Measurements from ENCODE around the gene TGFBR2. TPM values are rescaled to one million over a fixed set of nuclear protein-coding genes. Genes with fewer than 3 reads are reported as not detected.

TGFBR2 gene
- 20.2 TPM for polyA plus RNA-seq (2013, experiment 1 of 2; ENCODE audit: insufficient read length)
- 22.7 TPM for polyA plus RNA-seq (2013, experiment 2 of 2; ENCODE audit: insufficient read length)

DNA sequence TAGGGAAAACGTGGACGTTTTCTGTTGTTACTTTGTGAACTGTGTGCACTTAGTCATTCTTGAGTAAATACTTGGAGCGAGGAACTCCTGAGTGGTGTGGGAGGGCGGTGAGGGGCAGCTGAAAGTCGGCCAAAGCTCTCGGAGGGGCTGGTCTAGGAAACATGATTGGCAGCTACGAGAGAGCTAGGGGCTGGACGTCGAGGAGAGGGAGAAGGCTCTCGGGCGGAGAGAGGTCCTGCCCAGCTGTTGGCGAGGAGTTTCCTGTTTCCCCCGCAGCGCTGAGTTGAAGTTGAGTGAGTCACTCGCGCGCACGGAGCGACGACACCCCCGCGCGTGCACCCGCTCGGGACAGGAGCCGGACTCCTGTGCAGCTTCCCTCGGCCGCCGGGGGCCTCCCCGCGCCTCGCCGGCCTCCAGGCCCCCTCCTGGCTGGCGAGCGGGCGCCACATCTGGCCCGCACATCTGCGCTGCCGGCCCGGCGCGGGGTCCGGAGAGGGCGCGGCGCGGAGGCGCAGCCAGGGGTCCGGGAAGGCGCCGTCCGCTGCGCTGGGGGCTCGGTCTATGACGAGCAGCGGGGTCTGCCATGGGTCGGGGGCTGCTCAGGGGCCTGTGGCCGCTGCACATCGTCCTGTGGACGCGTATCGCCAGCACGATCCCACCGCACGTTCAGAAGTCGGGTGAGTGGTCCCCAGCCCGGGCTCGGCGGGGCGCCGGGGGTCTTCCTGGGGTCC, at the start of gene TGFBR2:
Gene TGFBR2, plus strand, starts transcription at position 301 of the 731 bp plus-strand sequence. Its CDS starts 283 bp downstream, at position 584.
- peak; percentile 97 for DNase-seq

DNA sequence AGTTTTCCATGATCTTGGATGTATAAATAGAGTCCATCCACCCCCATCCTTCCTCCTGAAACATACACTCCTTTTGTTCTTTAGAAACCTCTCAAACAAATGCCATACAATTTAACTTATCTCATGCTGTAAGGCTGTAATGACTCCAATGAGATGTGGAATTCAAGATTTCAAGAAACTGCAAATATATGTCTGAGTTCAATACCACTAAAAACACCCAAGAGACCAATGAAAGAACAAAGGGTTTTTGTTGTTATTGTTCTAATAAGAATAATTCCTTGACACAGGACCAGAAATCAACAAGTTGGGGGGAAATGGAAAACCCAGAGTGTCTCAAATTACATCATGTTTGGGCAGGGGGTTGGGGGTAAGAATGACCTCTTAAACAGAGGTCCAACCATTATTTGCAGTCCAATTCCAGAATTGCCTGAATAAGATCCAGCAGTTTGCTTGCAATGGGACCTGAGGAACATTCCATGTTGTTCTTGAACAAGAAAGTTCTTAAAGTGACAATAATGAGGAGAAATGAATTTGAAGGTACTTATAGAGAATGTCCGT, 48.6 kb upstream of the TGFBR2 start:
- DNase-seq: no peak

DNA sequence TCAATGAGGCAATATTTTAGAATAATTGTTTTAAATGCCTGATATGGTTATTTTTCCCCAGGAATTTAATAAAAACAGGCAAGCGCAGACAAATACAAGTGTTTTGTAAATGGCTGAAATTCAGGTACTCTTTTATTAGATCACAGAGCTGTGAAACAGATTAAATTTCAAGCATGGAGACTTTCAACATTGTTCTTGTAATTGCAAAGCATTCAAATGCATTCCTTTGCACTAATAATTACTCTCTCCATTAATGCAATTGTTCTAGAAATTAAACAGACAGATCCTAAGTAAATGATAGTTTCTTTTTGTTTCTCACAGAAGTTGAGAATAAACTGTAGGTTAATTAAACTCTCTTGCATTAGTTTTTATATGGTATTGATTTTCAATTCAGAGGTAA, 42.4 kb upstream of the TGFBR2 start:
- no peak for DNase-seq

DNA sequence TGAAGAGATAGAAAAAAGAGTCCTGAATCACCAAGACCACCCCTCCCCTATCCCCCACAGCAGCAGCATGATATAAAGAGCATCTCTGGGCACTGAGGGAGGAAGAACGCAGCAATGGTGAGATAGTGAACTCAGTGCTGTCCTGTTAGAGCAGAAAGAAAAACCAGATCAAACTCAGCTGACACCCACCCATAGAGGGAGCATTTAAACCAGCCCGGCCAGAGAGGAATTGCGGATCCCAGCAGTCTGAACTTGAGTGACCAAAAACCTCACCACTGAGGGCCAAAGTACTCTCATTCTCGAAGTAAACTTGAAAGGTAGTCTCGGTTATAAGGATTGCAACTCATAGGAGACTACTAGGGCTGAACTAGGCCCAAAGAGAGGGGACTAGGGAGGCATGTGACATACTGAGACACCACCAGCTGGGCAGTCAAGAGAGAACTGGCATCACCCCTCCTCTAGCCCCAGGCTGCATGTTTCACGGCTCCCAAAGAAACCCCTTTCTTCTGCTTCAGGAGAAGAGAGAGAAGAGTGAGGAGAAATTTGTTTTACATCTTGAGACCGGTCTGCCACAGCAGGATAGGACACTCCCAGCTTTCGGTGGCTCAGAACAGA, 39.2 kb upstream of the TGFBR2 start:
- no peak for DNase-seq

DNA sequence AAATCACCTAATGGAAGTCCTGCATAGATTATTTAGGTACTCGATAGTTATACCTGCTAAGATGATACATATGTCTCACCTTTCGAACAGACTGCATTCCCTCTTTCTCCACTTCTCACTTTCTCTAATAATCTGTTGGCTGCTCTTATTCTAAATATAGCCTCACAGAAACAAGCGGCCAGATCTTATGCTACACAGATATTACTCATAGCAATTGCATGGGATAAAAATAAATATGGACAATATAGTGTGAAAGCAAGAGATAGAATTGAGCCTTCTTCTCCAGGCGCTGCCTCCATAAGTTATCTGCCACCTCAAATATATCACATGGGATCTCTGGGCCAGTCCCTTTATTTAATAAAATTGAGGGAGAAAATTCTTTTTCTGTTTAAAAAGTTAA, 29.5 kb upstream of the TGFBR2 start:
- peak; percentile 12 for DNase-seq

DNA sequence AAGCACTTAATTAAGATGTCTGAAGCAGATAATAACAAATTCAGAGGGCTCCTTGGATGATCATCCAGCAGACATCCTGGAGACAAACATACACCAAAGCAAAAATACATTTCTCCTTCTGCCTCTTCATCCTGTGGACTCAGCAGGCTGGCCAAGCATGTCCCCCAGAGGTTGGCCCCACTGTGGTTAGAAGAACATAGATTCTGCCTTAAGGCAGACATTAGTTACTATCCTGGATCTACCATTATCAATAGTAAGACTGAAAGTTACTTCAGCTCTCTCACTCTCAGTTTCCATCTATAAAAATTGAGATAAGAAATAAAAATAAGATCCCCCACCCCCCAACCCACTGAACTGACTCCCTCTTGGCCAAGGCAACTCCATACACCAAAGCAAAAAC, 28.6 kb upstream of the TGFBR2 start:
- DNase-seq: no peak

DNA sequence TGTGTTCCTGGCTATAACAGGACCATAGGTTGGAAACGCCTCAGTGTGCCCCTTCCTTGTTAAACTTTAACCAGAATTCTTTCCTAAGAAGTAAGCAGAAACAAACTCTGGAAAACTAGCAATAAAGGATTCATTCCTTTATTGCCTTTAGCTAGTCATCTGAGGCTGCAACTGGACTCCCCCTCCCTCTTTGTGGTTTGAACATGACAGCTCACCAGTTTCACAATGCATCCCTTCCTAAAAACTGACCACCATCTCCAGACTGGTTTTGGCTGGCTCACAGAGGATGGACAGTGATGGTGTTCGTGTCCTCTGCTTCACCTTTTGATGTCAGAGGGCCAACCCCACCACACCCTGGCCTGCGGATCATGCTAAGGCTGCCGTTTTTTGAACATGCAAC, 27.9 kb upstream of the TGFBR2 start:
- peak; percentile 78 for DNase-seq

DNA sequence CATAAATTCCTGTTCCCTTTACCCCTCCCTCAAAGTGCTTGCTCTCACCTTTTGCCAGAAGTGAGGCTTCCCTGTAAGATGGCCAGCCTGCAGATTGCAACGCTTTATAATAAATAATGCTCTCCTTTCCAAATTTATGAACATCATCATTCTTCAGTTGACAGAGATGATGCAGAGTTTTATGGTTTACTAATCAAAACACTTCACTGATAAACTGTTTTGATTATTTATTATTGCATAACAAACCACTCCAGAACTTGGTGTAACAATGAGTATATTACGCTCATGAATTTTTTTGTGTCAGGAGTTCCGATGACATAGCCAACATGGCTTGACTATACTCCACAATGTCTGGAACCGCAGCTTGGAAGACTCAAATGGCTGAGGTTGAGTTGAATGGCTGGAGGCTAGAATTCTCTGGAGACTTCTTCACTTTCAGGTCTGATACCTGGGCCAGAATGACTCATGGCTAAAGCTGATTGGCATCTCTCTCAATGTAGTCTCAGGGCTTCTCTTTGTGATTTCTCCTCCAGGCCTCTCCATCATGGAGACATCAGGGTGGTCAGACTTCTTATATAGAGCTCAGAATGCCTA, 27.3 kb upstream of the TGFBR2 start:
- no peak for DNase-seq

DNA sequence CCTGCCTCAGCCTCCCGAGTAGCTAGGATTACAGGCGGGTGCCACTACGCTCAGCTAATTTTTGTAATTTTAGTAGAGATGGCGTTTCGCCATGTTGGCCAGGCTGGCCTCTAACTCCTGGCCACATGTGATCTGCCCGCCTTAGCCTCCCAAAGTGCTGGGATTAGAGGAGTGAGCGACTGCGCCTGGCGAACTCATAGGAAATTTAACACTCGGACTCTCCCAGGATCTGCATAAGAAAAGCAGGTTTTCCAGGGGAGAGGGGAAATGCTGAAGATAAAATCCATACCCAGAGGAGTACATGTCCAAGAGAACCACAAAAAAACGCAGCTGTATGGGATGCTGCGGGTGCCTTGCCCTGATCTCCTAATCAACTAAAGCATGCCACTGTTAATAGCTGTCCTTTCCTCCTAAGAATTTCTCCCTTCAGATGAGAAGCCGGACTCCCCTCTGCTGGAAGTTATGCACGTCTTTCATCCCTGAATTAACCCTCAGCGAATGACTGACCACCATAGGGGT, 25.3 kb upstream of the TGFBR2 start:
- no peak for DNase-seq

DNA sequence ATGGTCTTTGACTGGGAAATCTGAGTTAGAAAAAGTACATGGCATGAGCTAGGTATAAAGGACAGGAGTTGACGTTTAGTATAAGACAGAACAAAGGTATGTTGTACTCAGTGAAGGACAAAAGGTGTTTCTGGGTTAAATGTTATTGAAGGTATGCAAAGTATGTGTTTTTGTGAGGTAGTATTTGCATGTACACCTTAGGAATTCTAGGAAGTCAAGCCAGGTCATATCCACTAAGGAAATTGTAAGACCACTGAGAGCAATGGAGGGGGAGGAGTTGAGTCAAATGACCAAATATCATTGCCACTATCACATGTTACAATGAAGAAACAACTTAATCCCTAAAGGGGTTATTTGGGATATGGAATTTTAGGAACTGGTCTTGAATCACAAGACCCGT, 24.4 kb upstream of the TGFBR2 start:
- no peak for DNase-seq

DNA sequence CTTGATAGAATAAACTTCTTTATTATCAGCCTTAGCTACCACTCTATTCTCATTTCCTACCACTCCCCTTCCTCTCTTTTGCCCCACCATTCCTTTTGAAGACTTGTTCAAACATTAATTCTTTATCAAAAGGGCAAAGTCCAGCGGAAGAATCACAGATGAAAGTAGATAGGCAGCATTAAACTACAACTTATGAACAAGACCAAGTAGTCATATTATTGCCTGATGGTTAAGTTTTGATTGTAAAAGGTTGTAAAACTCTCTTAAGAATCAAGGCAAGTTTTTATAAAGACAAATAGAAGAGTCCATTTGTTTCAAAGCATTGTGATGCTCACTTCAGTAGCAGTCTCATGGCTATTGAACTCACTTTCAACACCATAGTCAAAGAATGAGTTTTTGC, 22.4 kb upstream of the TGFBR2 start:
- no peak for DNase-seq

DNA sequence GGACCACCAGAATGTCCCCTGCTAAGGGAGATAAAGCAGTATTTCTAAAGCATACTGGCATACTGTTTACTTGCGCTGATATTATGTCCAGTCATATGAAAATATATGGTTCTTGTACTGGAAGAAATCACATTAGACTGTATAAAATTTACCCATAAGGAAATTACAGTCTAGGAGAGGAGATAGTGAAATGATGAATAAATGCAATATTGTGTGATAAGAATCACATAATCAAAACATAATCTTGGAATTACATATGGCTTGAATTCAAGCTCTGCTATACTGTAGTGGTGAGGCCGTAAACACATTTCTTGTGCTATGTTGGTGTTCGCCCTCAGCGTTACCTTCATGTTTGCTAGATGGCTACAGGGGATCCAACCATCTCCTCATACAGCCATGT, 20.7 kb upstream of the TGFBR2 start:
- DNase-seq: no peak

DNA sequence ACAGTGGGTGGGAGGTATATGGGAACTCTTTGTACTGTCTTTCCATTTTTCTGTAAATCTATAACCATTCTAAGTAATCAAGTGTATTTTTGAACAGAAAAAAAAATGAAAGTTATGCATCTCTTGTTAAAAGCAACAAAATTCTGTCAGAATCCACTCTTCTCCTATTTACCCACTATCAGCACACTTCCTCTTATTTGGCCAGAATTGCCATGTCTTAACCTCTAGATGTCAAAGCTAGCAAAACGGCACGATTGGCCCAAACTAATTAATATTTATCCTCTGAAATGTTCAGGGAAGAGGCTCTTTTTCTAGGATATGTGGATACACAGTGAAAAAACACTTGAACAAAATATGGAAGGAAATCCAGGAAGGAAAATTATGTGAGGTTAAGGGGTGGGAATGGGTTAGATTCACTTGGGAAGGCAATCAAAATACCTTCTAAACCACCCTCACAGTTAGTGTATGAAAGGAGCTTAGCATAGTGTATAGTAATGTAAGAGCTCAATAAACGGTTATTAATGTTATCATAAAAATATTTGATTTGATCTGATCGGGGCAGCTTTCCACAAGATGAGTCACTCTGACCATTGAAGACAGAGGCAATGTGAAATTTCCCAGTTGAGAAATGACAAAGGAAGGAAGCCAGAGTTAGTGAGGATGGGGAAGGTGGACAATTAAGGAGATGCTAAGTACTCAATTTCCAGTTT, 20.1 kb upstream of the TGFBR2 start:
- DNase-seq: no peak

DNA sequence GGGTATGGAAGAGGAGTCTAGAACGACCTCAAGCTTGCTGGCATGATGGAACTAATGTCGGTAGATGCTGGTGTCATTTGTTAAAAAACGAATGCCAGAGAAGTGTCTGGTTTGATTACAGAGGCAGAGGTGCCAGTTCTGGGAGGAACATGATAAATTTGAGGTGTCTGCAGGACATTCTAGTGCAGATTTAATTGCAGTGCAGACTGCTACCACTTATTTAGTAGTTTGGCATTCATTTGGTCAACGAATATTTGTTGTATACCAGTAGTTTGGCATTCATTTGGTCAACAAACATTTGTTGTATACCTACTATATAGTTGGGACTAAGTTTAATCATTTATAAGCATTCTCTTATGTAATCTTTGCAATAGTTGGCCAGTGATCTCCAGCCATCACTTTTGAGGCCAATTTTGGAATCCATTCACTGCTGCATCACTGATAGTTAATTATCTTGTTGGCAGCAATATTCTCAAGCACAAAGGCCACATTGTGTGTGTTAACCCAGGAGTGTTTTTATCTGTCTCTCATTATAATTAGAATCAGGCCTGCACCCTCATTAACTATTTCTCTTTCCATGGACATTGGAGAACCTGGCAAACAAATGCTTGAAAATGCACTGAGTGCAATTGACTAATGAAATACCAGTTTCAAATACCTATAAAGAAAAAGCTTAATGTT, 19.5 kb upstream of the TGFBR2 start:
- DNase-seq: no peak

DNA sequence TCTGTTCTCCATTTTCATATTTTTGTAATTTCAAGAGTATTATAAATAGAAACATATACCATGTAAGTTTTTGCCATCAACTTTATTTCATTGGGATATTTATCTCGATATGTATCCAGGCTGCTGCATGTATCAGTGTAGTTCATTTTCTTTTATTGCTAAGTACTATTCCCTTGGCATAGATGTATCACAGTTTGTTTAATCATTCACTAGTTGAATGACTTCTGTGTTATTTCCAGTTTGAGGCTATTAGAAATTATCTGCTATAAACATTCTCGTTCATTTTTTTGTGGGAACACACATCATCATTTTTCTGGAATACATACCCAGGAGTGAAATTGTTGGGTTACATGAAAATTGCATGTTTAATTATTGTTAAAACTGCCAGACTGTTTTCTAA, 18.5 kb upstream of the TGFBR2 start:
- DNase-seq: no peak

DNA sequence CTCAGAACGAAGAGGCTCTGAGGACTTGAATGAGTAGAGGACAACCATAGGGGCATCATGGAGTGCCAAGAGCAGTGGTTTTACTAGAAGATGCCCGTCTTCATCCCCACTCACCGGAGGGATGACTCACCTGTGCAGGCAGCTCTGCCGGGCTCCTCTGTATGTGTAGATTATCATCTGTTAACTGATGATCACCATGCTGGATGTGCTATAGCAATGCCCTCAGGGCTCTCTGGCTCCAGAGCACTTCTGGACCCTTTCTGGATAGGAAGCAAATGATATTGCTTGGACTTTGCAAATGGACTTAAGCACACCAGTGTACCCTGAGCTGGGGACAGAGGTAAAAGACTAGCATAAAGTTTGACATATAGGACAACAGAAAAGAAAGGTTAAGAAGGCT, 10.2 kb upstream of the TGFBR2 start:
- DNase-seq: no peak

DNA sequence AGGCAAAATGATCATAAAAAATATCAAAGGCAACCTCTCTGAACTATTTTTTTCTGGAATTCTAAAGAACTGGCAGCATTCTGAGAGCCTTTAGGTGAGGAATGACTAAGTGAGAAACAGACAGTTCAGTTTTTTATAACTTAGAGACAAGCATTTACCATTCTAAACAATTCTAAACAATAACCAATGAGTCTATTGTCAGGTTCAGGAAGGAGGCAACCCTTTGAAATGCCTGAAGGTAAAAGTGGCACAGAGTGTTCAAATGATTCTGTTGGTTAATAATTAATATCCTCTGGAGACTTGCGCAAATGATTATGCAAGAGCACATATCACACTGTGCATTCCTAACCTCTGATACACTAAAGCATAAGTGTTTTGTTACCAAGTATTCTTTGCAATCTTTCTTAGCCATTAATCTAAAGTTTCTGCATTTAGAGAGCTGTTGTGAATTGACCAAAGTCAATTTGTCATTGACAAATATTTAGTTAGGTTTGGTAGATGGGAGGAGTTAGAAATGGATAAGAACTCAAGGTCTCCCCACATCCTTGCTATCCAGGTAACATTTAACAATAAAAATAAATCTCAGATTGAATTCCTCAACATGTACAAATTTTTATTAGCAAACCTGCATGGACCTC, 9.2 kb upstream of the TGFBR2 start:
- peak; percentile 76 for DNase-seq

DNA sequence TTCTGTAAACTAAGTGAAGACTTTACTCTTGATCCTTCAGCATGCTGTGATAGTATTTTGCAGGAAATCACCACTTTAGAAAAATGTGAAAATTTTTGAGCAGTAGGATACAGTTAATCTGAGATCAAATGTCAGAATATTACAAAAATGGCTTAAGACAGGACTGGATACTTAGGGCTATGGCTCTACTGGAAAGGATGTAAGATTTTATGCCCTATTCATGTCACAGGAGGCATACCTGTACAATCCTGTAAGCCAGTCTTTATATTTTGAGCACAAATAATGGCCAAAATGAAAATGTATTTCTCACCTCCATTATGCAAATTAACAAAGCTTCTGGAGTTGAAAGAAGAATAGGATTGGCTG, 8.6 kb upstream of the TGFBR2 start:
- no peak for DNase-seq

DNA sequence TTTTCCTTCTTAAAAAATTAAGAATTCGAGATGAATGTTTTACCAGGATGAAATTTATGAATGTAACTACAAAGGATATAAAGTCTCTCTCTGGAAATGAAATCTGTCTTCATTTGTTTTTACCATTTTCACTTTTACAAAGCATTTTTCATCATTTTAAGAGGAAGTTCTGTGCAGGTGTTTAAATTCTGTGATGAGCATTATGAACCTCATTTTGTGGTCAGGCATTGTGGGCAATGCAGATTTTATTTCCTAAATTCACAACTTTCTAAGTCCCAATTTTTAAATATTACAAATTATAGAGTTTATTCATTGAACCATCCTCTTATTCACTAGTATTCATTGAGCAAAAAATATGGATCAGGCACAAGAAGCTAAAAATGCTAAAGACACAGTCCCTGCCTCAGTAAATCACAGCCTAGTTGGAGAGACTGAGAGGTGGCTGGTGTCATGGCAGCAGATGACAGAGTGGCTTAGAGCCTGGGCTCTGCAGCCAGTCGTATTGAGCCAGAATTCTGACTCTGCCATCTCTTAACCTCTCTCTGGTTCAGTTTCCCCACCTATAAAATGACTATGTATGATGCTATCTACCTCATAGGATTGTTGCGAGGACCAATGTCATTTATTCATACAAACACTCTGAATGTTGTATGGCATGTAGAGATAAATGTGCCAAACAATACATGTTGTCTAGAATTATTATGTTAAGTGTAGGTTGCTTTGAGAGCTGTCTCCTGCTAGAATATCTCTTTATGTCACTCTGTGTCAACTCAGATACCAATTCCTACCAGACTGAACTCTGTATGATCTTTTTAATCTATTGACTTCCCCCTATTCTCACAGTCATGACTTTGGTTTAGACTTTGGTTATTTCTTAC, 7.5 kb upstream of the TGFBR2 start:
- no peak for DNase-seq

DNA sequence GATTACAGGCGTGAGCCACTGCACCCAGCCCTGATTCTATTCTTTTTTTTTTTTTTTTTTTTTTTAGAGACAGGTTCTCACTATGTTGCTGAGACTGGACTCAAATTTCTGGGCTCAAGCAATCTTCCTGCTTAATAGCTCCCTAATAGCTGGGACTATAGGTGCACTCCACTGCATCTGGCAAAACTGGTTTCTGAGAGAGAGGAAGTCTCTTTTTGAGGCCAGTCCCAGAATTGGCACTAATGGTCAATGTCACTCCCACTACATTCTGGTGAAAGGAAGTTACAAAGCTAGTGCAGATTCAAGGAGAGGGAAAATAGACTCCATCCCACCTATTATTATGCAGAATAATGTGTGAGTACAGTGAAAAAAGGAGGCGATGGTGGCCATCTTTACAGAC, 5.8 kb upstream of the TGFBR2 start:
- DNase-seq: no peak

DNA sequence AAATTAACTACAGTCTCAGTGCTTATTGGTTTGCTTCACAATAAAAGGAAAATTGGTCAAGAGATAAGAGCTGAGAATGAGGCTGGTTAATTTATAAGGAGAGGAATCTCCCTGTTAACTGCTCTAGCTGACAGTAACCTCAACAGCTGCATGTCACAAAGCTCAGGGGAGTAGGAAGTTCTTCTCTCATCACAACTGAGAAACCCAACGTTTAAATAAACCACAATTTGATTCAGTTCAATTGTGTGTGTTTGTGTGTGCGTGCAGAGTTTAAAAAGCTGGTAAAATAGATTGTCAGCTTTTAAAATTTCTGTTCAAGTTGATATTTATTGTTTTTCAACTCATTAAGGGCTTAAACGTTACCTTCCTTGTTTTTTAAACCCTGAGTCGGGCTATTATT, 3.5 kb upstream of the TGFBR2 start:
- no peak for DNase-seq
